Measurements from ENCODE around the gene PUS10.

- no peak for TF ChIP-seq CTCF (IDR thresholded peaks at IDR 0.05)
- TF ChIP-seq POLR2AphosphoS5 (IDR thresholded peaks at IDR 0.05) = no peak
These were observed 69.9 kb downstream of the PUS10 start for GRCh38 chr2:60948161-60948560.
